ENCODE measurements around the gene VAV1.

GRCh38 chr19:6832412-6832811 lies 59.9 kb downstream of the VAV1 start:
- TF ChIP-seq POLR2AphosphoS5 (IDR thresholded peaks at IDR 0.05; ENCODE audit: low read depth, low read length) (no peak), TAF1 (IDR thresholded peaks at IDR 0.05; ENCODE audit: low read depth, low read length) (no peak)

Data from GM12891 (cell line).